Putamen (tissue), 1 donor: Measurements from ENCODE around the gene FAM78A.
"Not testable (repeated sequence)": the region's sequence is repeated elsewhere in the genome, so short reads cannot be mapped to it uniquely, and the experiment has no call there.

Source experiments
- DNase-seq: peaks from one replicate; pipeline ENCODE4 v3.0.0-alpha.2; 2016; ENCODE audit warnings: low spot score

The FAM78A gene

GRCh38 chr9:131237931-131238401, 38.3 kb downstream of the FAM78A start:
- DNase-seq, result no peak

DNA sequence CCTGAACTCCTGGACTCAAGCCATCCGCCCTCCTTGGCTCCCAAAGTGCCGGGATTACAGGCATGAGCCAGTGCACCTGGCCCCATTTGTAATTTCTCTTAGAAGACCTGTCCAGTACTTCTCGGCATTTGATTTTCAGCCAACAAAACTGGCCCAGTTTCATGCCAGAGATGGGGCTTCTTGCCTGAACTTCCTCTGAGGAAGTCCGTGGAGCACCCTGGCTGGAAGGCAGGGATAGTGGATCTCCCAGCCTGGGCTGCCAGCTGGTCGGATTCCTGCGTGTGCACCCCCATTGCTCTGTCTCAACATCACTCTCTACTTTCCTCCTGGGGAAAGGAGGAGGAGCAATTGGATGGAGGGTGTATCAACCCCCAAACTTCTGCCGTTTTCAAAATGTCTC, 39.0 kb downstream of the FAM78A start:
- no peak for DNase-seq

- DNase-seq, result no peak
Observed at GRCh38 chr9:131236761-131237160, 39.5 kb downstream of the FAM78A start.

- no peak for DNase-seq
Observed at GRCh38 chr9:131236161-131236560, 40.1 kb downstream of the FAM78A start.

GRCh38 chr9:131235480-131235851, 40.8 kb downstream of the FAM78A start:
- DNase-seq, result no peak

GRCh38 chr9:131234799-131235479, 41.4 kb downstream of the FAM78A start:
- no peak for DNase-seq

- no peak for DNase-seq
Observed at GRCh38 chr9:131233995-131234394, 42.3 kb downstream of the FAM78A start.

- DNase-seq, result no peak
Observed at GRCh38 chr9:131233556-131233955, 42.8 kb downstream of the FAM78A start.

GRCh38 chr9:131228988-131229387, 47.3 kb downstream of the FAM78A start:
- DNase-seq, result no peak

DNA sequence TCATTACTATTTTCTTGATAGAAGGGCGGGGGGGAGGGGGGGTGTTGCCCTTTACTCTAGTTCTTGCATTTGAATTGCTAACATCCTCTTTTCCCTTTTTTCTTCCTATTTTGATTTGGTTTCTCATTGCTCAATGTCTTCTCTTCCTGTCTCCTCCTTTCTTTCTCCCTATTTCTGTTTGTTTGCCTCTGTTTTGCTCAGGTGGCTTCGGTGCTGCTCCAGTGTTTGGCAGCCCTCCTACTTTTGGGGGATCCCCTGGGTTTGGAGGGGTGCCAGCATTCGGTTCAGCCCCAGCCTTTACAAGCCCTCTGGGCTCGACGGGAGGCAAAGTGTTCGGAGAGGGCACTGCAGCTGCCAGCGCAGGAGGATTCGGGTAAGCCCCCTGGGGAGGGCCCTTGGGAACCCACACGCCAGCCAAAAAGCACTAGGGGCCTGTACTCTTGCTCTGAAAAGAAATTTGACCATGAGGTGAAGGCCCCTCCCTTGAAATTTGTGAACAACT, 48.3 kb downstream of the FAM78A start:
- DNase-seq, result no peak

- no peak for DNase-seq
Observed at GRCh38 chr9:131227112-131227958, 49.0 kb downstream of the FAM78A start.

DNA sequence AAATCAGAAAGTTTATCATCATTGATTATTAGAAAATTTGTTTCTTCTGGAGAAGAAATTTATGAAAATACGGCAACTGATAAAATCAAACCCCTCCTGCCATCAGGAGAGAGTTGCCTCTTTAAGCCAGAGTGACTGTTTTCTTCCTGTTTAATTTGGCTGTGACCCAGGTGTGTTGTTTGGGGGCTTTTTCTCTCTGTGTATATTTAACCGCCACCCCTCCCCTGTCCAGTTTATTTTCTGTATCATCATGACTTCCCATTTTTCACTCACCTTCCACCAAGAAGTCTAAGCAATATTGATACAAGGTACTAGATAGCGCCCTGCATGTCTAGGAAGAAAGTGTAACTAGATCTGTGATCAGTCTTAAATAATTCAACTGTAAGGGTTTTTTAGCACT, 50.1 kb downstream of the FAM78A start:
- no peak for DNase-seq

DNA sequence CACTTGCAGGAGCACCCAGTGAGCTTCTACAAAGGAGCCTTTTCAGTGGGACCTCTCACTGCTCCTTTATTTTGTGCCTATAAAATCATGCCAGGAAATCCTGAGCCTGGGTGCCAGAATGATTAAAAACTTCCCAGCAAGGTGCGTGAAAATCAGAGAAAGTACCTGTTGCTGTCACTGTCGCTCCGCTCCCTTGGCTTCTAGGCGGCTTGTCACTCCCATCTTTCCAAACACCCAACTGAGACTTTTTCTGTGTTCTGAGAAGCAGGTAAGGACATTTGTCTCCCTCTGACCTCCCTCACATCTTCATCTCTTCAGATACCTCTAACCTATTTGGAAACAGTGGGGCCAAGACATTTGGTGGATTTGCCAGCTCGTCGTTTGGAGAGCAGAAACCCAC, 53.9 kb downstream of the FAM78A start:
- DNase-seq, result no peak

DNA sequence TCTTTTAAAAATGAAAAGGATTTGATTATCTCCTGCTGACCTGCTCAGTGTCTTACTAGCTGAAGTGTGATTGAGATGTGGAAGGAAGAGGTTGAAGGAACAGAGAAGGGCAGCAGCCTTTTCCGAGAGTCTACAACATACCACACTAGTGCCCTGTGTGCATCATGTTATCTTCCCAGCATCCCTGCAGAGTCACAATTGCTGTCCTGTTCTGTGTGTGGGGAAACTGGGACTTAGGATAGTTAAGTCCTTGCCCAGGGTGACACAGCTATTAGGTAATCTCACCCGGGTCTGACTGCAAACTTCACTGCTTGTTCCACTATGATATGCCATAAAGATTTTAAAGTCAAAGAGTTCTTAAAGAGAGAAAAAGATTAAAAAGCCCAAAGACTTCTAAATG, 55.8 kb downstream of the FAM78A start:
- DNase-seq, result no peak

- no peak for DNase-seq
Observed at GRCh38 chr9:131218370-131218769, 57.9 kb downstream of the FAM78A start.

- DNase-seq, result no peak
Observed at GRCh38 chr9:131217331-131218031, 58.8 kb downstream of the FAM78A start.

DNA sequence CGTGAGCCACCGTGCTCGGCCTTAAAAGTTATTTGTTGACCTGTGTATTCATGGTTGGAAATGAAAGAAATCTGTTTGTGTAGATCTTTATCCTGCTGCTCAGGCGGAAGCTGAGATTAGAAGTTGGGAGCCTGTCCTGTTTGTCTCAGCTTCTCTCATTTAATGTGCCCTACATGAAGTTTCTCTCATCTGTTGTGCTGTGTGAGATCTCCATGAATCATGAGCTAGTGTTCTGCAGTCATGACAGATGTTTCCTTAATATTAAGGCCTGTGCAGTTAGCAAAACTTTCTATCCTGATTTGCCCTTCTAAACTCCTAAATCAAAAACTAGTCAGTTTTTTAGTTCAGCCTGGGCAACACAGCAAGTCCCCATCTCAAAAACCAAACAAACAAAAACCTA, 59.5 kb downstream of the FAM78A start:
- DNase-seq, result no peak

DNA sequence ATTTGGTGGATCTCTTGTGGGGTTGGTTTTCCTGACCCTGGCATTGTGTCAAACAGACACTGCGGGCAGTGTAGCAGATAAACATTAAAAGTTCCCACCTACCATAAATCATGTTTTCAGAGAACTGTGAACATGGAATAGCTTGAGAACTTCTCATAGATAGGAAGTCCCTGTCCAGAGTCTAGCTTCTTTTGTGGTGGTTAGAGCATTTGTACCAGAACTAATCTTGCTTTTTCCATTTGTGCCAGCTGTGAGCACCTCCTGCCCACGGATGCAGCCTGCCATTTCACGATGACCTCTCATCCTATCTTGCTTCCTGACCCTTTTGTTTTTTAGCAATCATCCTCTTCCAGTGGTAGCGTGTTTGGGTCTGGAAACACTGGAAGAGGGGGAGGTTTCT, 61.4 kb downstream of the FAM78A start:
- DNase-seq, result no peak

DNA sequence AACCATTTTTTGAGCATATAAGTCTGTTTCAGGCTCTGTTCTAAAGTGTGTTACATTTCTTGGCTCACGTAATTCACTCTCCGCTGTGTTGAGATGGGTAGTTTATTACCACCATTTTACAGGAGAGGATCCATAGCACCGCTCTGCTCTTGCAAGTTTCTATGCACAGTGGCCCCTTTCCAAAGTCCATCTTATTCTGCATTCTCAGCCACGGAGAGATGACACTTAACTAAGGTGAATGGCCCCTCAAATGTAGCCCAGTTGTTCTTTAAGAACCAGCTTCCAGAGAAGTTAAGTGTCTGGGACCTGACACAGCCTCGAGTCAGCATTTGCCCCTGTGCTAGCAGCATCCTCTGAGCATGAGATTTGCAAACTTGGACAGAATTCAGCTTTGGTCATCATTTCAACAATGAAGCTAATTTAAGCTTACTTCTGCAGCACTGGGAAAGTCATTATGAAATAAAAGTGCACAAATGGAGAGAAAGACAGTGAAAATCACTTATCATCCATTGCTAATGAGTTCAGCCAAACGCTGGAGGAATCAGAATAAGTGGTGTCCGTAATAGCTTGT, 61.9 kb downstream of the FAM78A start:
- DNase-seq, result peak; percentile 22

GRCh38 chr9:131211920-131212319, 64.4 kb downstream of the FAM78A start:
- DNase-seq, result not testable (repeated sequence)
